Glomerular visceral epithelial cell (primary cell): ENCODE measurements around the gene TTC39C.
A peak's percentile ranks its signal among the peaks of the same experiment; 100 is the strongest.

Experiments used
- DNase-seq: peaks from one replicate; pipeline ENCODE4 v3.0.0-alpha.2; 2016; ENCODE audit errors: extremely low spot score

Gene TTC39C

GRCh38 chr18:24014062-24014985 is at the start of gene TTC39C:
TSS of gene TTC39C (plus strand) at chr18:24014754. CDS start at chr18:24014872, 118 bp downstream.
- DNase-seq = peak; percentile 84

GRCh38 chr18:23966909-23967308 is 47.6 kb upstream of the TTC39C start:
- no peak for DNase-seq

DNA sequence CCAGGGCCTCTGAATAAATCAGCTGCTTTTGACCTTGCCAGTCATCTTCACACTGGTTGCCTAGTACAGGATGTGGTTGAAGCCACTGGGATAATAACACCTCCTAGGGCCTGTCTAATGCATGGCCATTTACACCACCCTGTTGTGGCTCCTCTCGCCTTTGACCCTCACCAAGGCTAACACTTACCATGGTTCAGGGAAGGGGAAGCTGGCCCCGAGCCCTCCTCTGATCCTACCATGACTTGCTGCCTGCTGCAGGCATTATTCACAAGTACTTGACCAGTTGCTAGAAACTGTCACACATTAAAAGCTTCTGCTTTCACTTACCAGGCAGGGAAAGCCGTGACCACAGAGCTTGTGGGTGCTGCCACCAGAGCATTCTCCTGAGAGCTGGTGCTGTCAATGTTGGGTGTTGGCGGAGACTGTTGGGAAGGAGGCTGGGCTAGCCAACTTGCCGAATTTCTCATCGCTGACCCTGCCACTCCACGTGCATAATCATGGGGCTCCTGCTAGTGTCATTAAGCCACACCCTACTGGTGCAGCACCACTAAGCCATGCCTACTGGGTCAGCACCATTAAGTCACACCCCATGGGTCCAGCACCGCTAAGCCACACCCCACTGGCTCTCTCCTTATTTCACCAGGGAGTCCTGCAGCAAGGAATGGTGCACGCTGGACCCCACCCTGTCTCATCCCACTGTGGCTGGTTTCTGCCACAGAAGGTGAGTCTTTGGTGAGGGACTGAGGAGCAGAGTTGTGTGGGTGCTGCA is 47.0 kb upstream of the TTC39C start:
- DNase-seq = peak; percentile 42

DNA sequence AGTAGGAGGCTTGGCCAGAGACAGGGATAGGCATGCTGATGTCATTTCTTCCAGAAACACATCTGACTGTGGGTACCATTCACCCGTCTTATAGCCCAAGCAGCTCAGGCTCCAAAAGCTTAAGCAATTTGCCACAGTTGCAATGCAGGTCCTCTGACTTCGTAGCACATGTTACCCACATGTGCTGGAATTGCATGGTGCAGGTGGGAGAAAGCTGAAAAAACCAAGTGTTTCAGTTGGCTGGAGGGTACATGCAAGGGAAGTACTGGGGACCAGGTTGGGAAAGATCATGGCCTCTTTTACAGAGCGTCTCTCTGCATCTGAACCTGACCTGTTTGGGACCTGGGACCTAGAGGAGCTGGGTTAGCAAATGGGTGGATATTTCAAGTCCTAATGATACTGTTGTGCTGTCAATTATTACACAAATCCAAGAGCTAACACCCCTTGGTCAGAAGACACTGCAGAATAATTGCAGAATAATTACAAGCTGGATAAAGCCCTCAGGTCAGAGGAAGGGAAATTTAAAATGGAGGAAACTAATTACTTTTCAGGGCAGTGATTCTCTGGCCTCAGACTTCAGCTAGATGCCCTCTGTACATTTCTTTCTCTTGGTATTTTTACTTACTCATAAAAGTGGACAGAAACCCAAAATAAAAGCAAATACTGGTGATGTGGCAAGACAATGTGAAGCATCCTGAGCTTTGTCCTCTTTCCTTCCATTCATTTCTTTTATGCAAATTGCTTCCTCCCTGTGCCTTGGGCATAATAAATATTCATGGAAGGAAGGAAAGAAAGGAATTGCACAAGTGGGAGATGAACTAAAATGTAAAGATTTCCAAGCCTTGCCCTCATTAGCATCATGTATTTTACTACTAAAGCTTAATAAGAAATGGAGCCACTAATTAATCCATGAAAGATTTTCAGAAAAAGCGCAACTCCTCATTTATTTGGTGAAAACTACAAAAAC is 45.6 kb upstream of the TTC39C start:
- no peak for DNase-seq

- DNase-seq = no peak
Observed at GRCh38 chr18:23969664-23970063, 44.9 kb upstream of the TTC39C start.

DNA sequence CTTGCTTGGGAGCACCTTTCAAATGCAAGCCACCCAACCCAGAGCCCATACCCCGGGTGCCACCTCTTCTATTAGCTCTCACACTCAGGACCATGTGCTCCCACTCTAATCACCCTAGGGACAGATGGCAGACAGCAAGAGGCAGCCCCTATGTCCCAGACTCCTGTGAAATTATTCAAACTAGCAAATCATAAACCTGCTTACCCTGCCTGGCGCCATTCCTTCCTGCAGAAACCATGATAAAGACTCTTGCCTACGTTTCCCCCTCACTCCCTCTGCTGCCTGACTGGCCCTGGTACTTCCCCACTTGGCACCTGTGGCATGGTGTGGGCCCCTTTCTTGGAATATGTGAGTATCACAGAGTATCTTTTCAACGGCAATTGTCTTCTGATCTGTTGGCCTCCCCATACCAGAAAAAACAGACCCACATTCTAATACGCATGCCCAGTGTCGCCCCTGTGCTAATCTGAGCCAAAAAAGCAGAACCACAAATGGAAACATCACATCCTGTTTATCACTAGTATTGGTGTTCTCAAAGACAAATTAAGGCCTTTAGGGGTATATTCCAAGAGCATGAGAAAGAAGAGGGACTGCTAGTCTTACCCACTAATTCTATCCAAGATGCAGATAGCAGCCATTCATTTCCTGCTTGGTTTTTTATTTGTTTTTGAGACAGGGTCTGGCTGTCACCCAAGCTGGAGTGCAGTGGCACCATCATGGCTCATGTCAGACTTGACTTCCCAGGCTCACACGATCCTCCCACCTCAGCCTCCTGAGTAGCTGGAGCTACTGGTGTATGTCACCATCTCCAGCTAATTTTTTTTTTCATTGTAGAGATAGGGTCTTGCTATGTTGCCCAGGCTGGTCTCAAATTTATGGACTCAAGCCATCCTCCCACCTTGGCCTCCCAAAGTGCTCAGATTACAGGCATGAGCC is 44.1 kb upstream of the TTC39C start:
- no peak for DNase-seq

GRCh38 chr18:23971097-23971440 is 43.5 kb upstream of the TTC39C start:
- DNase-seq = no peak

- DNase-seq = no peak
Observed at GRCh38 chr18:23971666-23972230, 42.8 kb upstream of the TTC39C start.

GRCh38 chr18:23972453-23972852 is 42.1 kb upstream of the TTC39C start:
- no peak for DNase-seq

GRCh38 chr18:23977103-23977502 is 37.5 kb upstream of the TTC39C start:
- DNase-seq = no peak

DNA sequence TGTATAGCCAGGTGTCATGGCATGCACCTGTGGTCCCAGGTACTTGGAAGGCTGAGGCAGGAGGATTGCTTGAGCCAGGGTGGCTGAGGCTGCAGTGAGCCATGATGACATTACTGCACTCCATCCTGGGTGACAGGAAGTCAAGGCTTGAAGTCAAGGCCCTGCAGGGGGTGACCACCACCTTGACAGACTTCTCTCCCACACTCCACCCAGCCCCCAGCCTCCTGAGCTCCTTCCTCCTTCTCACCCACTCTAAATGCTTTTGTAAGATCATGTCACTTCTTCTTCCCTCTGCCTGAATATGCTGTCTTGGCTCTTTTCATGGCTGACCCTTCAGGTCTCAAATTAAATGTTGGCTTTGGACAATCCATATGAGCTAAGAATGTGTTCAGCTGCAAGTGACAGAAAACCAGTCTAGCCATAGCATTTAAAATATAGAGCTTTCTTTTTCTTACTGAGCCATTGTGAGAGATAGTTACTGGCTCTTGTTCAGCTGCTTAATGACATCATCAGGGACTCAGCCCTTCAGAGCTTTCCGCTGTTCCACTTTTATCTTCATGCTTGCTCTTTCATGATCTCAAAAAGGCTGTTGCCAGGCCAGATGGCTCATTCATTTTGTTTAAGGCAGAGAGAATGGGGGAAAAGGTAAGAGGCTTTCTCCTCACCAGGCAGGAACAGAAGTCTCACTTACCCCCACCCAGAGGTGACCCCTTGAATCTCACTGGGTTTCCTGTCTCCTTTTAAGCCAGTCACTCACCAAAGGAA is 36.7 kb upstream of the TTC39C start:
- no peak for DNase-seq

GRCh38 chr18:23981369-23981980 is 33.1 kb upstream of the TTC39C start:
- DNase-seq = no peak

DNA sequence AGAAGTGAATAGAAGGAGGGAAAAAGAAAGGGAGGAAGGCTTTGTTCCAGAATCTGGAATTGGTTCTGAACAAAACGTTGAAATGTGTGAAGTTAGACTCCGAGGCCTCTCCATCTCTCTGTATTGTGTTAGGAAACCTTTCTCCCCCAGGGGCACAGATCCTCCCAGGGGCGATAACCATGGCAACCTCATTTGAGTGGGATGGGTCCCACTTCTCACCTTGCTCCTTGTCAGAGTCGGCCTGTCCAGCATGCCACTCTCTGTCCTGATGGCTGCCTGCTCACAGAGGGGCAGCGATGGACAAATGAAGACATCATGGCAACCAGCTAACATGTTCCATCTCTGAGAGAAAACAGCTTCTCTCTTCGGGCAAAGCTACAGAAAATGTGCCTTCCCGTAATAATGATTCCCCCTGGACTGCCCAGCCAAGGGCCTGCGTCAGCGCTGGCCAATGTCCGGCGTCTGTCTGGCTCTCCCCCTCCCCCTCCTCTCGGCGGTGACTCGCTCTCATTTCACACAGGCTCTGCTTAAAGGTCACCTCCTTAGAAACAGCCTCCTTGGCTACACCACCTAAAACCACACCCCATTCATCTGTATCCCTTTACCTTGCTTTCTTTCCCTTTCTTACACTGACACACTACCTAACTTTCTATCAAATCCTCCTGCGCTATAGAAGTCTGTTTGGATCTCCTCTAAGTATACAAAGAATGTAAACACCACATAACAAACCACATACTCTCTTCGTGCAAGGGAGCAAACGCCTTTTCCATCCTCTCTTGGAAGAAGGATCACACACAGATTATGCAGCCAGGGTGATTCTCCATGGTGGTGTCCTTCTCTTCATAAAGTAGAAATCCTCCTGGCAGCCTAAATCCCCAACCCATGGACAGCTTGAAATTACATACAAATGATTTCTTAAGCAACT is 32.1 kb upstream of the TTC39C start:
- DNase-seq = peak; percentile 51

GRCh38 chr18:23983112-23983511 is 31.4 kb upstream of the TTC39C start:
- no peak for DNase-seq

DNA sequence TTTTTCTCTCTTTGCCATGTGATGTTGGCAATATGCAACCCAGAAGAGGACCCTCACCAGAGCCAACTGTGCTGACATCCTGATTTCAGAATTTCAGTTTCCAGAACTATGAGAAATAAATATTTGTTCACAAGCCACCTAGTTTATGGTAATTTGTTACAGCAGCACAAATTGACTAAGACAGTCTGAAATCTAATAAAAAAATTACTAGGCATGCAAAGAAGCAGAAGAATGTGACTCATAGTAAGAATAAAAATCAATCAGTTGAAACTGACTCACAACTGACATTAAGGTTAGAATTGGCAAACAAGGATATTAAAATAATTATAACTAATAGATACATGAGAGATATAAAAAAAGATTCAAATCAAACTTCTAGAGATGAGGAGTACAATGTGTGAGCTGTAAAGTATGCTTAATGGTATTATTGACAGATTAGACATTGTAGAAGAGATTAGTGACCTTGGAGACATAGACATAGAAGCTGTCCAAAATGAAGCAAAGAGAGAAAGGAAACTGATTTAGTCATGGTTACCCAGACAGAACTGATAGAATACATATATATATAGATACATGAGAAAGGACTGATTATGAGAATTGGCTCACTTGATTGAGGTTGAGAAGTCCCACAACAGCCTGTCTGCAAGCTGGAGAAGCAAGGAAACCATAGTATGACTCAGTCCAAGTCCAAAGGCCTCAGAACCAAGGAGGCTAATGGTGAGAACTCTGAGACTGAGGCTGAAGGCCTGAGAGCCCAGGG is 27.8 kb upstream of the TTC39C start:
- DNase-seq = no peak

GRCh38 chr18:23990474-23991410 is 23.8 kb upstream of the TTC39C start:
- no peak for DNase-seq
